HG03575 (cell line): ENCODE results near the gene ATP8A1.

Experiments used
- ATAC-seq: cut with Tn5 transposase; IDR thresholded peaks from one replicate; pipeline ENCODE4 v1.9.1; 2021; ENCODE audit not compliant: unreplicated experiment, insufficient number of reproducible peaks, low FRiP score; ENCODE audit errors: extremely low read depth

ATP8A1 gene

DNA sequence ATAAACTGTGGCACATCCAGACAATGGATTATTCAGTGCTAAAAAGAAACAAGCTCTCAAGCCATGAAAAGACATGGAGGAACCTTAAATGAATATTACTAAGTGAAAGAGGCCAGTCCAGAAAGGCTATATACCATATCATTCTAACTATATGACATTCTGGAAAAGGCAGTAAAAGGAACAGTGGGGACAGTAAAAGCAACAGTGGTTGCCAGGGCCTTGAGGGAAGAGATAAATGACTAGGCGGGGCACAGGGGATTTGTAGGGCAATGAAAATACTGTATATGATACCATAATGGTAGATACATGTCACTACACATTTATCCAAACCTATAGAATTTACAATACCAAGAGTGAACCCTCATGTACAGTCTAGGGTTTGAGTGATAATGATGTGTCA lies 115.3 kb downstream of the ATP8A1 start:
- no peak for ATAC-seq

DNA sequence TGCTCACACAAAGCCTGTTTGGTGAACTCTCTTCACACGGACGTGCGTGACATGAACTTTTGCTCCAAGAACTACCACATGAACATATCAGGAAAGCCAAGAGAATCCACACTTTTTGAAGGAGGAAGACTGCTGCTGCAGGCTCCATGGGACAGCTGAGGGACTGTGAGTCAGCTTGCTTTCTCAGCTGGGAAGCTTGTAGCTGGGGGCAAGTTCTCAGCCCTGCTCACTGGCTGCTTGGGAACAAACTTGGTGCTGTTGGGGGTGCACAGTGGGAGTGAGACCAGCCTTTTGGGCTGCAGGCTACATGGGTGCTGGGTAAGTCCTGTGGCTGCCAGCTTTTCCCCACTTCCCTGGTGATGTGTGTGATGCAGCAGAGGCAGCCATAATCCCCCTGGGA lies 123.9 kb downstream of the ATP8A1 start:
- no peak for ATAC-seq

DNA sequence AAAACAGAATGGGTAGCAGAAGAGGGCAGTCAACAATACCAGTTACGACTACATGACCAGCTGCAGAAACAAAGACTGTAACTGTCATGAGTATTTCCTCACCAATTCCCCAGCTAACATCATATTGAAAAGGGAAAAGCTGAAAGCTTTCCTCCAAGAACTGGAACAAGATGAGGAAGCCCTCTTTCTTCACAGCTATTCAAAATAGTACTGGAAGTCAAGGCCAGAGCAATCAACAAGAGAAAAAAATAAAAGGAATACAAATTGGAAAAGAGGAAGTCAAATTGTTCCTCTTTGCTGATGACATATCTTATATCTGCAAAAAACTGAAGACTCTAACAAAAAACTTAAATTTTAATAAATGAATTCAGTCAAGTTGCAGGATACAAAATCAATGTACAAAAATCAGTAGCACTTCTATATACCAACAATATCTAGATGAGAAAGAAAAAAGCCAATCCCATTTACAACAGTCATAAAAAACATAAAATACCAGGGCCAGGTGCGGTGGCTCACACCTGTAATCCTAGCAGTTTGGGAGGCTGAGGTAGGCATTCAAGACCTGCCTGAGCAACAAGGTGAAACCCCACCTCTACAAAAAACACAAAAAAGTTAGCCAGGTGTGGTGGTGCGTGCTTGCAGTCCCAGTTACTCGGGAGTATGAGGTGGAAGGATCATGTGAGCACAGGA lies 125.4 kb downstream of the ATP8A1 start:
- ATAC-seq, result no peak

DNA sequence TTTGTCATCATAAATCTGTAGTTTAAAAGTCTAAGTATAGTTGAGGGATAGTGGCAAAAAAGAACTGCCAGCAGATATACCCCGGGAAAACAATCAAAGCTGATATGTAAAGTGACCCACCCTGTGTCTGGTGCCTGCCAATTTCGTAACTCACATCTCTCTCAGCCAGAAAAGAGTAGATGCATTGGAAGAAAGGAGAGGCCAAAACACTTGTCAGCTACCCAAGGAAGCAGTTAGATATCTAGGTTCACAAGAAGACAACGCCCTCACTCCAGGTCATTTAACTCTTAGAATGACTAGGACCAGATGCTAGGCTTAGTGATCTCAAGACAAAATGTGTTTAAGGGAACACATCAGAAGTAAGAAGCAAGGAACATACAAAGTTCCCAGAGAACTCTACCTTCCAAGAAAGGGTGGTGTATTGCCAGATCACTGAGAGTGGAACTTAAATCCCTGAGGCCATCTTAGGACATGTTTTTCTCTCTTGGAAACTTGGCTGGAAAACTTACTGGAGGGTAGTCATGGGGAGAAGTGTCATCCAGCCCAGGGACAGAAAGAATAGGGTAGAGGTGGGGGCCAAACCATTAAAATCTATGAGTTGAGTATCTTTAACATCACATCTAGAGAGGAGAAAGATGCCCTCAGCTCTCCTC lies 133.7 kb downstream of the ATP8A1 start:
- ATAC-seq, result no peak

DNA sequence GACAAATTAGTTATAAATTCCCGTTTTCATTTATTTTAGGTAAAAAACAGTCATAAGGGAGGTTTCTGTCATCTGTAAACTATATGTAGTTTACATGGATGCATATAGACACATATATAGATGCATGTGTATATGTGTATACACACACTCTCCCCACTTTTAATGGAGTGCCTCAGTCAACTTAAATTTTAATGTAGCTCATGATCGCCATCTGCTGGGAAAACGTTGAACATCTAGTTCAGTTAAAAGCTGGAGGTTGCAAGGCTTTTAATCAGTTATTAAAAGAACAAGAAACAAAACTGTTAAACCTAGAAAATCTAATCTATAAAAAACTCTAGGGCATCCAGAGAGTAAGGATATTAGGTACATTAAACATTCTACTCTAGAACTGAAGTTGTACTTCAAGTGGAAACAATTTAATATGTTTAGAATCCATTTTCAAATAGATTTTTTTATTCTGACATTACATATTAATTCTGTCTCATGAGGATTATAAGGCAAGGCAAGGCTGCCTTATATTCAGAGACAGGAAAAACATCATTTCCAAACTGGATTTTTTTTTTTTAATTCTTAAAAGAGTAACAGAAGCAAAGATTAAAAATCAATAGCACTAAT lies 137.0 kb downstream of the ATP8A1 start:
- ATAC-seq, result no peak

DNA sequence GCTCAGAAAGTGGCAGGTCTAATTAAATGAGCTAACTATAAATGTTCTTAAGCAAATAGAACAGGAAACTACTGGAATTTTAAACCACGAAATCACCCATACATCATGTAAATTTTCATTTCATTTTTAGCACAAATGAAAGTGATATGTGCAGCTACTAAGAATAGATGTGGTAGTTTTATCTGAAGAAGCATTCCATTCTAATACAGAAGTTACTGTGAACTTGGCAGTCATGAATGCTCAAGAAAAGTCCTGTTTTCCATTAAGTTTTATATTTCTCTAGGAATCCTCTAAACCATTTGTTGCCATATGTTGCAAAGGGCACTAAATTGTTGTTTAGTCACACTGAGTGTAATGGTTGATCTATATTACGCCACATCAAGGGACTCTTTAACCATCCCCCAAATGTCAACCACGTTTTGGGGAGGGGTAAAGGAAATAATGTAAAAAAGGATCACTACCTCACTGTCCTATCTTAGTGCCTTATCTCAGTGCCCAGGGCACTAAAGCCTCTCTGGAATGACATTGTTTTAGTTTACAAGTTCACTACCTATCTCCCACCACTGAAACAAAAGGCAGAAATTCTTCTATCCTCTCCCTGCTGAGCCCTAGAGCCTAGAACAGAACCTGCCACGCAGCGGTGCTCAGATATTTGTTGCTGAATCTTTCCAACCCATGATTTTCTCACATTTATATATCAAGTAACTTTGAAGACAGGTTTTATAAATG lies 141.6 kb downstream of the ATP8A1 start:
- no peak for ATAC-seq

DNA sequence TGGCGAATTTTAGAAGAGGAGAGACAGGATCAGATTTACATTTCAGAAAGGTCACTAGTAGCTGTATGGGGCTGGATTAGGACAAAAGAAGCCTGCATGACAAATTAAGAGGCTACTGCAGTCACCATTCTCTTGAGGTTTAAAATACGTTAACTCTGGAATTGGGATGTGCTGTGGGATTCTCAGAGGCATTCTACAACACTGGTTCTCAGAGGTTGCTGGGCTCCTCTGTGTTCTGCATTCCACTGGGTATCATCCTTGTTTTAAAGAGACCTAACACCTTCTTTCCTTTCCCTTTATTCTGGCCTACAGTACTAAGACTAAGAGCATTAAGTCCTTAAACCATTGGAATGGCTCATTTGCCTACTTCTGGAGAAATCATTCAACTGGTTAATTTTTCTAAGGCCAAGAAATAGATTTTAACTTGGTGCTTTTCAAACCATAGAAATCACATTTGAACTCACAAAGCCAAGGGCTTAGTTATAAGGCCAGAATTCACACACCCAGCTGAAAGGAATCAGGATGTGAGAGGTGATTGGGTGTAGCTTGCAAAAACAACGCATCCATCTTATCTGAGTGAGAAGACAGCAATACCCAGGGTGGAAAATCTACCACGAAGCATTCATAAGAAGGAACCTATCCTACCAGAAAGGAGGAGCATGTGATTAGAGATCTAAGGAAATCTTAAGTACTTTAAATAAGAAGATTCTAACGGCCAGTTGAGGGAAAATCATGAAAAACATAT lies 143.0 kb downstream of the ATP8A1 start:
- no peak for ATAC-seq

DNA sequence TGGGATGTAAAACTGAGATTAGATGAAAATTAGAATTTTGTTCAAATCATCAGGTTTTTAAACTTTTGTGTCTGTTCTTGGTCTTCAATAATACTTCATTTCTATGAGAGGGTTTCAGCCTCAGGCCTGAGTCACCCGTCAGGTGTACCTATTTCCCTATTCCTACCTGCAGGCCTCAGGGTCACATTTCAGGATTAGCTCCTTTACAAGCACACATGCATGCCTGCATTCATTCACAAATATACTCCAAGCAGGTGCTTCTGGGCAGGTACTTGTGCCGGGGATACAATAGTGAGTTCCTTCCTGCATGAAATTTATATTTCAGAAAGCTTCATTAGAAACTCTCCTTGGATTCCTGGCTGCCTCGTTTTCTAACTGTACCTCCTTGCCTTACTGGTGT lies 144.7 kb downstream of the ATP8A1 start:
- ATAC-seq, result no peak

DNA sequence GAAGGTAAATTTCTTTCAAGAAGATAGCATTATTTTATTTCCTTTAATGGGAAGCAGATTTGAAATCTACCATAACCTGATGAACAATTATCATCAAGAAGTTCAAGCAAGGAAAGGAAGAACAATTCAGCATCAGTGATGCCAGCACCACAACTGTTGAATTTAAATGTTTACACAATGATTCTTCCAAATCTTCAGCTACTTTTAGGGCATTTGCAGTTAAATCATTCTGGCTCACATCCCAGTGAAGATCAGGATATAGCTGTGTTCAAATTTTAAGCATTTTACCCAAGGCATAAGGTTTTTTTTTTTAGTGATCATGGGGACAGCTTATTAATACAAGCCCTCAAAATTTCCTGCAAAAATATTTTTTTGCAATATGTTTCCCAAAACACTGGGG lies 146.7 kb downstream of the ATP8A1 start:
- no peak for ATAC-seq

DNA sequence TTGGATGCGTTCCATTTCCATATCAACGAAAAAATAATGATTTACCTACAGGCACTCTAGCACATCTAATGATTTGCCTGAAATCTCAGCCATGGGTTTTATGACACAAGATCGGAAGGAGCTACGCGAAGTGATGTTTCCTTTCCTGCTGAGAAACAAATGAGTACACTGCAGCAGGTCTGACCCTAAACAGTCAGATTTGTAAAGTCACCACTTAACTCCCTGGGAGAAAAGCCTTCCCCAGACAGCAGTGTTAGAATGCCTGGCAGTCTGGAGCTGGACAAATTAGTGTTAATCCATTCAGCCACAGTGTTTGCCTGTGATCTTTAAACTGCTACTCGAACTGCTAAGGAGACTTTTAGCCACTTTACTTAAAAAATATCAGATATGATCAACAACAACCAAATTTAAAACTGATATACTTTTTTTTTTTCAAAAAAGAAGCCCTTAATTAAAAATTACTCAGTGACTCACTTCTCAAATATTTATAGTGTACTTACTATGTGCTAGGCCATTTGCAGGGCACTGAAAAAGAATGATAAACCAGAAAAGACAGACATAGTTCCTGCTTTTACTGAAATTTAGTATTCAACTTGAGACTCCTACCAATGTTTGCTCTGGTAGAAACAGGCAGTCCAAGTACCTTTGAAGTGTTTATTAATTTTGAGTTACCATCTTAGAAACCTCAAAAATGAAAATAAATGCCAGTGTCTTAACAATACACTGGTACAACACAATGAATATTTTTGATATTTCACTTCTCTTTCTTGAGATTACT lies 155.1 kb downstream of the ATP8A1 start:
- no peak for ATAC-seq

DNA sequence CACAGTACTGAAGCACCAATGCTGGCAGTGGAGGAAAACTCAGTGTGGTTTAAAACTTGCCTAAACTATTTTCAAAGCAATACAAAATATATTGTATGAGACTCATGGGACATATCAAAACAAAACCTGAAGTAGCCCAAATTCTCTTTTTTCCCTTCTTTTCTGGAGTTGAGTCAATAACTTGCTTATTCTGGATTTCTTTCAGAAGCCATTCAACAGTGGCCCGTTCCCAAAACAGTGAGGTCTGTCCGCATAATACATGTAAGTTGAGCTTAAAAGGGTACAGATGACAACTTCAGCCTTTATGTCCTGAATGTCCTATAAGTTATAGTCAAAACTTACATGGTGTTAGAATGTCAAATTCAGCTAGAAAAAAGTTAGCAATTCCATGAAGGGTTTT lies 158.9 kb downstream of the ATP8A1 start:
- ATAC-seq, result no peak

DNA sequence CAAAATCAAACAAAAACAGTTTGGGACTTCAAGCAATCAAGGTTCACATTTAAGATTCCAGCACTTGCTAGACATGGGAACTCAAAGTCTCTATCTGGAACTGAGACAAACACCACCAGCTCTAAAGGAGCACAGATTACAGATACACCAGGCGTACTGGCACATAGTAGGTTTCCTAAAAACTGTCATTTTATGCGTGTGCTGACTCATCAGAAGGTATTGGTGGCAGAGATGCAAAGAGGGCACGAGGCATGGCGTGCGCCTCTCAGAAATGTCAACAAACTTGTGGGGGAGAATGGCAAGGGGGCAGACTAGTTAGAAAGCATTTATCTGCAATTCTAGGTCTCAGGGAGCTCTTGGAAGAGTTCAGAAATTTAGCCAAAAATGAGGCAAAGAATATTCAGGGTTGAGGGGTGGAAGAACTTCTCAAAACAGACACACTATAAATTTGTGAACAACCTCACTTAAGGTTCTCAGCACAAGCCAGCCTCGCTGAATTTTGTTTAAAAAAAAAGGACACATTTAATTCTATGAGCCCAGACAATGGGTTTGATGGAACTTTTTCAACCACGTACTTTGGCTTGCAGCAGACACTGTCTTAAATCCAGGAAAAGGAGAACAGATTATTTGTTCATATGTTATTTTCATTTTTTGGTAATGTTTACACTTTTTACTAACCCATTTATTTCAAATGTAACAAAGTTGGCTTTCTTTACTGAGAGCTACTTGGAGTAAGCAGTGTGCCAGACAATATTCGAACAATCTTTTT lies 159.6 kb downstream of the ATP8A1 start:
- no peak for ATAC-seq

DNA sequence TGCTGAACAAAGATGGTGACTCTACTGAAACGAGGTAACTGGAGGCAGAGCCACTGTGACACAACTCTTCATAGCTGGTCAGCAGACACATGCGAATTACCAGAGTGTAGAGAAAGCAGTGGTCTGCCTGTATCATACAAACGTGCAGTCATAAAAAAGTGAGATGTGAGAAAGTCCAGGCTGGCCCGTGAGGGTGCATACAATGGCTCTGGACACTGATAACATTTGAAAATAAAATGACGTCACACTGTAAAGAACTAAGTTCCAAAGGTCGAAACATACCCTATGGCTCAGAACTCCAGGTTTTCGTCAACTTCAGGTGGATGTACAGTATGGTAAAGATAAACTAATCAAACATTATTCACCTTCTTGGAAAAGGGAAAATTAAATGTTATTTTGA lies 163.9 kb downstream of the ATP8A1 start:
- no peak for ATAC-seq

DNA sequence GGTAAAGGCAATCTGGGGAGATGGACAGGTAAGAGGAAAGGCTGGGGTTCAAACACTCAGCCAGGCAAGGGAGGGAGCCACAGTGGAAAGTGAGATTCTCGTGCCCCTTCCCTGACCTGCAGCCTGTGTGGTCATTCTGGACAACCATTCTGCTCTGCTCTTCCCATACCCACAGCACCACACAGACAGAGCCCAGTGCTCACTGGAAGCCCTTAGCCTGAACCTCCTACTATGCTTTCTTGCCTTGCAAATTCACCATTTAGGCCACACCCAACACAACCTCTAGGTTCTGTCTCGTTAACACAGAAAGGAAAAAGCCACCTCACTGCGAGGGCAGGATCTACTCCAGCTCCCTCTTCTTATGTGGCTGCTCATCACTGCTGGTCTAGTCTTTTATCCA lies 166.9 kb downstream of the ATP8A1 start:
- no peak for ATAC-seq

DNA sequence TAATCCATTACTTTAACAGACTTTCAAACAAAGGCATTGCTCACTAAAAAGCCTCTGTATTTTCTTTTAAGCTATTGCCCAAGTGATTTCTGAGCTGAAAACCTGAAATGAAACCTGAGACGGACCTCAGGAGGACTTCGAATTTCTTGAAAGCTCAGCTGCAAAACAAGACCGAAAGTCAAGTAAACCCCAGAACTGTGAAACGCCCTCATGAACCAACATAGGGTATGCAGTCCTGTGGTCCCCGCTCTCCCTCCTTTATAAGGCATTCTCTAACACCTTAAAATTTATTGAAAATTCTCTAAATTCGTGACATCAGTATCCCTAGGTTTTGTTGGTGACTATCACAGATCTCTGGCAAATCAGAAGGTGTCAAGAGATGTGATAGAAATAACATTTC lies 167.8 kb downstream of the ATP8A1 start:
- ATAC-seq, result peak; percentile 50

DNA sequence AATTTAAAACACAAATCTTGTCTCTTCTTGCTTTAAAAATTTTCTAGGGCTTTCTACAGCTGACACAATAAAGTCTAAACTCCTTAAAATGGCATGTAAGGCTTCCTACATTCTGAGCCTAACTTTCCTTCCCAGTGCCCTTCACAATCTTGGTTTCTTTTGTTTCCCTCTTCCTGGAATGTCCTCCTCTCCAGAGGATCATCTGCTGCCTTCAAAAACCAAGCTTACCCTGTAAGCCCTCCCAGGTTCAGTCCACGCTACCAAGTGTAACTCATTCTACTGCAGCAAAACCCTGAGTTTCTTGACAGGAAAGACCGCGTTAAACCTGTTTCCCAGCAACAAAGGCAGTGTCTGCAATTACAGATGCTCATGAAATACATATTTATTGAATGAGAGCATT lies 168.4 kb downstream of the ATP8A1 start:
- ATAC-seq, result no peak

DNA sequence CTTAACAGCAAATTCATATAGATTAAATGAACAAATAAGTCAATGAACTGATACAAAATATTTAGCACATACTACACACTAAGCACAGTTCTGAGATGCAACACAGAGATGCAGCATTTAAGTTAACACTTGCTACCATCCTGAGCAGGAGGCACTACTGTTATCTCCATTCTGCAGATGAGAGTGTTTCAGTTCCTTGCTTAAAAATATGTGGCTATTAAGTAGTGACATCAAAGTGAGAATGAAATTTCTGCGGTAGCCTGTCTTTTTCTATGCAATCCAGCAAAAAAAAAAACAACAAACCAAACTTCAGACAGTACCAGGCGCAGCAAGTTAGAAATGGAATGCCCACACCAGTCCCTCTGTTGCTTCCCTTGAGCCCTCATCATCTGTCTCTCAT lies 168.8 kb downstream of the ATP8A1 start:
- ATAC-seq, result peak; percentile 88

DNA sequence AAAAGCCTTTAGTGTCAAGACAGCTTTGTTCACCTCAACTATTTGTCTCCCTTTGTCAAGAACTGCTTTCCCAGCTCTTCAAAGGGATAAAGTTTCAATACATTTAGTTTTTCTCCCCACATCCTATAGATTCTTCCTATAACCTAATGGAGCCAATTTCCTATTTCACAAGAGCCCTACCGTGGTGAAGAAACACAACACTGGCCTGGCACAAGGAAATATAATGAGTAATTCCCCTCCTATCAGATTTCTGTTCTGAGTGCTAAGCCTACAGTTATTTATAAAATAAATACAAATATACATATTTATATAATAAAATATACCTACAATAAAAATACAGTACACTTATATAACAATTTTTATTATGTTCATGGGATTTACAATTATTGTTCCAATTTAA lies 169.7 kb downstream of the ATP8A1 start:
- no peak for ATAC-seq
